ENCODE data around the gene ANKS1B.

DNA sequence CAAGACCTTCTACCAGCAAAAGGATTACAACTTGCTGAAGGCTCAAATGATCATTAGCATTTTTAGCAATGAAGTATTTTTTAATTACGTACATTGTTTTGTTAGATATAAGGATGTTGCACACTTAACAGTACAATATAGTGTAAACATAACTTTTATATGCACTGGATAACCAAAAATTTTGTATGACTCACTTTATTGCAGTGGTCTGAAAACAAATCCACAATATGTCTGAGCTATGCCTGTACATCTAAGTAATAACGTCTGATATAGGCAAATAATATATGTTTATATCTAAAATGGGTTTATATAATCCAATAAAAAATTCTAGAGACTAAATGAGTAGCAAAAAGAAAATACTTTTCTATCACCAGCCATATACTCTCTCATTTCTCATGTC lies 10.6 kb downstream of the ANKS1B start:
- TF ChIP-seq, protein P1, sequence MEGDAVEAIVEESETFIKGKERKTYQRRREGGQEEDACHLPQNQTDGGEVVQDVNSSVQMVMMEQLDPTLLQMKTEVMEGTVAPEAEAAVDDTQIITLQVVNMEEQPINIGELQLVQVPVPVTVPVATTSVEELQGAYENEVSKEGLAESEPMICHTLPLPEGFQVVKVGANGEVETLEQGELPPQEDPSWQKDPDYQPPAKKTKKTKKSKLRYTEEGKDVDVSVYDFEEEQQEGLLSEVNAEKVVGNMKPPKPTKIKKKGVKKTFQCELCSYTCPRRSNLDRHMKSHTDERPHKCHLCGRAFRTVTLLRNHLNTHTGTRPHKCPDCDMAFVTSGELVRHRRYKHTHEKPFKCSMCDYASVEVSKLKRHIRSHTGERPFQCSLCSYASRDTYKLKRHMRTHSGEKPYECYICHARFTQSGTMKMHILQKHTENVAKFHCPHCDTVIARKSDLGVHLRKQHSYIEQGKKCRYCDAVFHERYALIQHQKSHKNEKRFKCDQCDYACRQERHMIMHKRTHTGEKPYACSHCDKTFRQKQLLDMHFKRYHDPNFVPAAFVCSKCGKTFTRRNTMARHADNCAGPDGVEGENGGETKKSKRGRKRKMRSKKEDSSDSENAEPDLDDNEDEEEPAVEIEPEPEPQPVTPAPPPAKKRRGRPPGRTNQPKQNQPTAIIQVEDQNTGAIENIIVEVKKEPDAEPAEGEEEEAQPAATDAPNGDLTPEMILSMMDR (conservative IDR thresholded peaks at IDR 0.05; ENCODE audit: low read depth, low read length), result no peak
- TF ChIP-seq POLR2A (IDR thresholded peaks at IDR 0.05; ENCODE audit: low read depth, low read length) (no peak), MAFK (IDR thresholded peaks at IDR 0.05; ENCODE audit: low read depth, low read length) (no peak)

Measured in IMR-90 (cell line).